Measurements from ENCODE around the gene CDH13.
A peak's percentile ranks its signal among the peaks of the same experiment; 100 is the strongest.

The CDH13 gene

GRCh38 chr16:82682767-82683166 lies 56.0 kb downstream of the CDH13 start:
- Histone ChIP-seq H3K4me3 (ENCODE audit: severe bottlenecking) (no peak overlapping the region), H3K9me3 (ENCODE audit: severe bottlenecking) (no peaks in the 10 kb centered on the region), H3K27ac (ENCODE audit: poor library complexity, severe bottlenecking) (no peak overlapping the region), H3K36me3 (ENCODE audit: low read depth) (peaks cover 16% of the 10 kb centered on the region), H3K4me1 (ENCODE audit: insufficient read depth, poor library complexity, severe bottlenecking) (no peaks in the 10 kb centered on the region), H3K27me3 (ENCODE audit: insufficient read depth, poor library complexity, severe bottlenecking) (no peaks in the 10 kb centered on the region)
- DNase-seq (ENCODE audit: low spot score): no peak
- no peak for ATAC-seq (ENCODE audit: low read depth)
- no peak for TF ChIP-seq CTCF (IDR thresholded peaks at IDR 0.05; ENCODE audit: poor library complexity, severe bottlenecking)

GRCh38 chr16:82684256-82684655 lies 57.5 kb downstream of the CDH13 start:
- no peak for DNase-seq (ENCODE audit: low spot score)
- H3K36me3 ChIP-seq (ENCODE audit: low read depth): peaks cover 16% of the 10 kb centered on the region
- TF ChIP-seq CTCF (IDR thresholded peaks at IDR 0.05; ENCODE audit: poor library complexity, severe bottlenecking): no peak
- H3K9me3 ChIP-seq (ENCODE audit: severe bottlenecking): no peaks in the 10 kb centered on the region
- ATAC-seq (ENCODE audit: low read depth): no peak
- H3K4me3 ChIP-seq (ENCODE audit: severe bottlenecking): no peak overlapping the region
- H3K27ac ChIP-seq (ENCODE audit: poor library complexity, severe bottlenecking): no peak overlapping the region
- no peaks in the 10 kb centered on the region for H3K4me1 ChIP-seq (ENCODE audit: insufficient read depth, poor library complexity, severe bottlenecking)
- H3K27me3 ChIP-seq (ENCODE audit: insufficient read depth, poor library complexity, severe bottlenecking): no peaks in the 10 kb centered on the region

- Histone ChIP-seq H3K4me3 (ENCODE audit: severe bottlenecking) (no peak overlapping the region), H3K9me3 (ENCODE audit: severe bottlenecking) (no peaks in the 10 kb centered on the region), H3K27me3 (ENCODE audit: insufficient read depth, poor library complexity, severe bottlenecking) (no peaks in the 10 kb centered on the region), H3K4me1 (ENCODE audit: insufficient read depth, poor library complexity, severe bottlenecking) (no peaks in the 10 kb centered on the region), H3K36me3 (ENCODE audit: low read depth) (peaks cover 16% of the 10 kb centered on the region), H3K27ac (ENCODE audit: poor library complexity, severe bottlenecking) (no peak overlapping the region)
- ATAC-seq (ENCODE audit: low read depth) (no peak), DNase-seq (ENCODE audit: low spot score) (no peak)
- no peak for TF ChIP-seq CTCF (IDR thresholded peaks at IDR 0.05; ENCODE audit: poor library complexity, severe bottlenecking)
Measured at GRCh38 chr16:82685526-82685925, 58.8 kb downstream of the CDH13 start.

- H3K4me1 ChIP-seq (ENCODE audit: insufficient read depth, poor library complexity, severe bottlenecking): peaks cover 17% of the 10 kb centered on the region
- H3K4me3 ChIP-seq (ENCODE audit: severe bottlenecking): no peak overlapping the region
- no peaks in the 10 kb centered on the region for H3K27me3 ChIP-seq (ENCODE audit: insufficient read depth, poor library complexity, severe bottlenecking)
- no peaks in the 10 kb centered on the region for H3K36me3 ChIP-seq (ENCODE audit: low read depth)
- DNase-seq (ENCODE audit: low spot score) (no peak), ATAC-seq (ENCODE audit: low read depth) (peak; percentile 54; the same call in 2 of the 3 replicates)
- no peak for TF ChIP-seq CTCF (IDR thresholded peaks at IDR 0.05; ENCODE audit: poor library complexity, severe bottlenecking)
- peak overlapping the region; percentile 30 for H3K27ac ChIP-seq (ENCODE audit: poor library complexity, severe bottlenecking)
- no peaks in the 10 kb centered on the region for H3K9me3 ChIP-seq (ENCODE audit: severe bottlenecking)
Measured at GRCh38 chr16:82694239-82694874, 67.6 kb downstream of the CDH13 start.

- Histone ChIP-seq H3K9me3 (ENCODE audit: severe bottlenecking) (no peaks in the 10 kb centered on the region), H3K27me3 (ENCODE audit: insufficient read depth, poor library complexity, severe bottlenecking) (no peaks in the 10 kb centered on the region), H3K36me3 (ENCODE audit: low read depth) (no peaks in the 10 kb centered on the region), H3K27ac (ENCODE audit: poor library complexity, severe bottlenecking) (no peak overlapping the region), H3K4me3 (ENCODE audit: severe bottlenecking) (no peak overlapping the region), H3K4me1 (ENCODE audit: insufficient read depth, poor library complexity, severe bottlenecking) (peaks cover 31% of the 10 kb centered on the region)
- TF ChIP-seq CTCF (IDR thresholded peaks at IDR 0.05; ENCODE audit: poor library complexity, severe bottlenecking): no peak
- no peak for ATAC-seq (ENCODE audit: low read depth)
- DNase-seq (ENCODE audit: low spot score): no peak
Measured at GRCh38 chr16:82695806-82696205, 69.0 kb downstream of the CDH13 start.

All from RWPE2 (cell line).